GM23338 (cell line): ENCODE results near the gene MINK1. TPM values are rescaled to one million over a fixed set of nuclear protein-coding genes. Genes with fewer than 3 reads are reported as not detected.

Experiments
- ATAC-seq: fragments of 200-7000 bp; cut with Tn5 transposase; 3 replicates; pipeline ENCODE4 v1.9.1; 2020
- DNase-seq: peaks from one replicate; pipeline ENCODE4 v3.0.0-alpha.2; 2015; ENCODE audit warnings: low spot score
- H2AFZ ChIP-seq: fragments of 200-600 bp; sonication (generic); 2 replicates; pipeline ENCODE4 v1.8.0; 2016; ENCODE audit warnings: antibody characterized with exemption, mild to moderate bottlenecking, moderate library complexity
- H3F3A ChIP-seq: fragments of 200-600 bp; sonication (generic); replicated peaks from 2 replicates; pipeline ENCODE4 v1.8.0; 2017; ENCODE audit warnings: antibody characterized with exemption, mixed run types, low read depth
- H3K27ac ChIP-seq: fragments of 200-600 bp; sonication (generic); 2 replicates; pipeline ENCODE4 v1.6.1; 2016; ENCODE audit warnings: low read depth
- H3K27me3 ChIP-seq: fragments of 200-600 bp; sonication (generic); 2 replicates; pipeline ENCODE4 v1.8.0; 2016; ENCODE audit warnings: mild to moderate bottlenecking, mixed run types, moderate library complexity; ENCODE audit not compliant: insufficient read depth
- H3K36me3 ChIP-seq: fragments of 200-600 bp; sonication (generic); 2 replicates; pipeline ENCODE4 v1.8.0; 2016; ENCODE audit warnings: mild to moderate bottlenecking; ENCODE audit not compliant: insufficient read depth
- H3K4me1 ChIP-seq: fragments of 200-600 bp; sonication (generic); 2 replicates; pipeline ENCODE4 v1.8.0; 2016; ENCODE audit warnings: mild to moderate bottlenecking, moderate library complexity; ENCODE audit not compliant: insufficient read depth
- H3K4me2 ChIP-seq: fragments of 200-600 bp; sonication (generic); 2 replicates; pipeline ENCODE4 v1.7.1; 2017; ENCODE audit warnings: mixed run types
- H3K4me3 ChIP-seq: fragments of 200-600 bp; sonication (generic); 2 replicates; pipeline ENCODE4 v1.6.1; 2016; ENCODE audit warnings: mixed run types
- H3K79me2 ChIP-seq: fragments of 200-600 bp; sonication (generic); replicated peaks from 2 replicates; pipeline ENCODE4 v1.8.0; 2017; ENCODE audit warnings: mild to moderate bottlenecking; ENCODE audit not compliant: insufficient read depth
- H3K9me2 ChIP-seq: fragments of 200-600 bp; sonication (generic); 2 replicates; pipeline ENCODE4 v1.8.0; 2017; ENCODE audit not compliant: insufficient read depth
- H4K20me1 ChIP-seq: fragments of 200-600 bp; sonication (generic); replicated peaks from 2 replicates; pipeline ENCODE4 v1.8.0; 2017; ENCODE audit warnings: mild to moderate bottlenecking; ENCODE audit not compliant: insufficient read depth
- H3K27ac Mint-ChIP-seq: 2 replicates; pipeline ENCODE4 v1.8.0; 2020; ENCODE audit warnings: inconsistent platforms, mild to moderate bottlenecking, moderate library complexity, mixed read lengths
- H3K27me3 Mint-ChIP-seq: 3 replicates; pipeline ENCODE4 v1.8.0; 2022; ENCODE audit warnings: low read depth, mild to moderate bottlenecking, moderate library complexity, mixed read lengths, inconsistent platforms; ENCODE audit not compliant: insufficient read depth, poor library complexity
- H3K36me3 Mint-ChIP-seq: 3 replicates; pipeline ENCODE4 v1.8.0; 2021; ENCODE audit warnings: low read depth, mild to moderate bottlenecking, inconsistent platforms, moderate library complexity, mixed read lengths
- H3K4me1 Mint-ChIP-seq: 3 replicates; pipeline ENCODE4 v1.8.0; 2020; ENCODE audit warnings: mild to moderate bottlenecking, inconsistent platforms, mixed read lengths
- H3K4me3 Mint-ChIP-seq: 3 replicates; pipeline ENCODE4 v1.8.0; 2021; ENCODE audit warnings: moderate library complexity, mild to moderate bottlenecking, inconsistent platforms, mixed read lengths
- H3K9me3 Mint-ChIP-seq: 3 replicates; pipeline ENCODE4 v1.8.0; 2020; ENCODE audit warnings: moderate library complexity, mild to moderate bottlenecking, inconsistent platforms, mixed read lengths
- EZH2 ChIP-seq: fragments of 200-600 bp; sonication (generic); IDR thresholded peaks from one replicate; pipeline ENCODE4 v1.8.0; 2017; ENCODE audit warnings: antibody characterized with exemption, mild to moderate bottlenecking, low read depth; ENCODE audit not compliant: unreplicated experiment
- EZH2phosphoT487 ChIP-seq: fragments of 200-600 bp; sonication (generic); IDR thresholded peaks from one replicate; pipeline ENCODE4 v1.8.1; 2018; ENCODE audit warnings: antibody characterized with exemption; ENCODE audit not compliant: unreplicated experiment
- JUNB ChIP-seq: IDR thresholded peaks from one replicate; pipeline ENCODE4 v1.6.1; 2016; ENCODE audit warnings: antibody characterized with exemption; ENCODE audit not compliant: unreplicated experiment
- STAT1 ChIP-seq: IDR thresholded peaks from one replicate; pipeline ENCODE4 v1.6.1; 2016; ENCODE audit warnings: antibody characterized with exemption; ENCODE audit not compliant: unreplicated experiment
- ZNF114 ChIP-seq: fragments of 250-450 bp; sonication (Bioruptor Pico); IDR thresholded peaks from 2 replicates; pipeline ENCODE4 v1.5.0; 2020; ENCODE audit warnings: mild to moderate bottlenecking, moderate library complexity
- ZNF331 ChIP-seq: fragments of 250-450 bp; sonication (Bioruptor Pico); IDR thresholded peaks from 2 replicates; pipeline ENCODE4 v1.5.0; 2020; ENCODE audit warnings: low read depth, mild to moderate bottlenecking, moderate library complexity
- polyA plus RNA-seq: library from polyadenylated mRNA; unstranded; fragments of >200 nt; fragmentation: Nextera tagmentation; extraction: Ambion mirVana; gene quantifications from 2 replicates; pipeline ENCODE4 v1.2.1, GENCODE V29; 2016
- total RNA-seq: library from RNA; depleted of rRNA; stranded (reverse); fragments of >200 nt; shearing (Covaris generic); gene quantifications from 2 replicates; pipeline ENCODE4 v1.2.3, GENCODE V29; 2014
- TF ChIP-seq, protein P1 (sequence below): fragments of 250-450 bp; sonication (Bioruptor Pico); IDR thresholded peaks from 2 replicates; pipeline ENCODE4 v1.5.0; 2020; ENCODE audit warnings: mild to moderate bottlenecking, moderate library complexity
- TF ChIP-seq, protein P2 (sequence below), 2 experiments: fragments of 200-600 bp in 1 of 2; sonication (generic) in 1 of 2; conservative IDR thresholded peaks; 2 replicates each; pipeline versions ENCODE4 v1.5.1 to v1.6.1; 2016 to 2017; ENCODE audit warnings: antibody characterized with exemption in 2 of 2, low read depth in 2 of 2, mild to moderate bottlenecking in 2 of 2, moderate library complexity in 1 of 2
- TF ChIP-seq, protein P3 (sequence below): IDR thresholded peaks from 2 replicates; pipeline ENCODE4 v1.6.1; 2016; ENCODE audit warnings: antibody characterized with exemption

The MINK1 gene
- total and polyA plus RNA-seq, 2 experiments from 2014 or later = 17.3 to 54.9 TPM

DNA sequence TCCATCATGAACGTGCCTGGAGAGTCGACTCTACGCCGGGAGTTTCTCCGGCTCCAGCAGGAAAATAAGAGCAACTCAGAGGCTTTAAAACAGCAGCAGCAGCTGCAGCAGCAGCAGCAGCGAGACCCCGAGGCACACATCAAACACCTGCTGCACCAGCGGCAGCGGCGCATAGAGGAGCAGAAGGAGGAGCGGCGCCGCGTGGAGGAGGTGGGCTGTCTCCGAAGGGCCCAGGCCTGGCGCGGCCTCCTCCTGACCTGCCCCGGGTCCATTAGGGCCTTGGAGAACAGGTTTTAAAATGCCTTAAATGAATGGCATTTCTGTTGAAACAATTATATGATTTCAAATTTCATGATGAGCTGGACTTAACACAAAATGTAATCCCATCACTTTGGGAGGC lies 54.4 kb downstream of the MINK1 start:
- no peak overlapping the region for H3K27ac Mint-ChIP-seq
- no peak overlapping the region for H3K4me2 ChIP-seq
- H3K36me3 Mint-ChIP-seq = peaks cover 44% of the 10 kb centered on the region
- H3K4me1 ChIP-seq = no peaks in the 10 kb centered on the region; the same call in 1 of the 2 replicates
- TF ChIP-seq EZH2phosphoT487 (no peak), ZNF114 (CRISPR knock-in tag) (no peak), JUNB (no peak), ZNF331 (CRISPR knock-in tag) (no peak), EZH2 (no peak), STAT1 (no peak)
- TF ChIP-seq, protein P1, sequence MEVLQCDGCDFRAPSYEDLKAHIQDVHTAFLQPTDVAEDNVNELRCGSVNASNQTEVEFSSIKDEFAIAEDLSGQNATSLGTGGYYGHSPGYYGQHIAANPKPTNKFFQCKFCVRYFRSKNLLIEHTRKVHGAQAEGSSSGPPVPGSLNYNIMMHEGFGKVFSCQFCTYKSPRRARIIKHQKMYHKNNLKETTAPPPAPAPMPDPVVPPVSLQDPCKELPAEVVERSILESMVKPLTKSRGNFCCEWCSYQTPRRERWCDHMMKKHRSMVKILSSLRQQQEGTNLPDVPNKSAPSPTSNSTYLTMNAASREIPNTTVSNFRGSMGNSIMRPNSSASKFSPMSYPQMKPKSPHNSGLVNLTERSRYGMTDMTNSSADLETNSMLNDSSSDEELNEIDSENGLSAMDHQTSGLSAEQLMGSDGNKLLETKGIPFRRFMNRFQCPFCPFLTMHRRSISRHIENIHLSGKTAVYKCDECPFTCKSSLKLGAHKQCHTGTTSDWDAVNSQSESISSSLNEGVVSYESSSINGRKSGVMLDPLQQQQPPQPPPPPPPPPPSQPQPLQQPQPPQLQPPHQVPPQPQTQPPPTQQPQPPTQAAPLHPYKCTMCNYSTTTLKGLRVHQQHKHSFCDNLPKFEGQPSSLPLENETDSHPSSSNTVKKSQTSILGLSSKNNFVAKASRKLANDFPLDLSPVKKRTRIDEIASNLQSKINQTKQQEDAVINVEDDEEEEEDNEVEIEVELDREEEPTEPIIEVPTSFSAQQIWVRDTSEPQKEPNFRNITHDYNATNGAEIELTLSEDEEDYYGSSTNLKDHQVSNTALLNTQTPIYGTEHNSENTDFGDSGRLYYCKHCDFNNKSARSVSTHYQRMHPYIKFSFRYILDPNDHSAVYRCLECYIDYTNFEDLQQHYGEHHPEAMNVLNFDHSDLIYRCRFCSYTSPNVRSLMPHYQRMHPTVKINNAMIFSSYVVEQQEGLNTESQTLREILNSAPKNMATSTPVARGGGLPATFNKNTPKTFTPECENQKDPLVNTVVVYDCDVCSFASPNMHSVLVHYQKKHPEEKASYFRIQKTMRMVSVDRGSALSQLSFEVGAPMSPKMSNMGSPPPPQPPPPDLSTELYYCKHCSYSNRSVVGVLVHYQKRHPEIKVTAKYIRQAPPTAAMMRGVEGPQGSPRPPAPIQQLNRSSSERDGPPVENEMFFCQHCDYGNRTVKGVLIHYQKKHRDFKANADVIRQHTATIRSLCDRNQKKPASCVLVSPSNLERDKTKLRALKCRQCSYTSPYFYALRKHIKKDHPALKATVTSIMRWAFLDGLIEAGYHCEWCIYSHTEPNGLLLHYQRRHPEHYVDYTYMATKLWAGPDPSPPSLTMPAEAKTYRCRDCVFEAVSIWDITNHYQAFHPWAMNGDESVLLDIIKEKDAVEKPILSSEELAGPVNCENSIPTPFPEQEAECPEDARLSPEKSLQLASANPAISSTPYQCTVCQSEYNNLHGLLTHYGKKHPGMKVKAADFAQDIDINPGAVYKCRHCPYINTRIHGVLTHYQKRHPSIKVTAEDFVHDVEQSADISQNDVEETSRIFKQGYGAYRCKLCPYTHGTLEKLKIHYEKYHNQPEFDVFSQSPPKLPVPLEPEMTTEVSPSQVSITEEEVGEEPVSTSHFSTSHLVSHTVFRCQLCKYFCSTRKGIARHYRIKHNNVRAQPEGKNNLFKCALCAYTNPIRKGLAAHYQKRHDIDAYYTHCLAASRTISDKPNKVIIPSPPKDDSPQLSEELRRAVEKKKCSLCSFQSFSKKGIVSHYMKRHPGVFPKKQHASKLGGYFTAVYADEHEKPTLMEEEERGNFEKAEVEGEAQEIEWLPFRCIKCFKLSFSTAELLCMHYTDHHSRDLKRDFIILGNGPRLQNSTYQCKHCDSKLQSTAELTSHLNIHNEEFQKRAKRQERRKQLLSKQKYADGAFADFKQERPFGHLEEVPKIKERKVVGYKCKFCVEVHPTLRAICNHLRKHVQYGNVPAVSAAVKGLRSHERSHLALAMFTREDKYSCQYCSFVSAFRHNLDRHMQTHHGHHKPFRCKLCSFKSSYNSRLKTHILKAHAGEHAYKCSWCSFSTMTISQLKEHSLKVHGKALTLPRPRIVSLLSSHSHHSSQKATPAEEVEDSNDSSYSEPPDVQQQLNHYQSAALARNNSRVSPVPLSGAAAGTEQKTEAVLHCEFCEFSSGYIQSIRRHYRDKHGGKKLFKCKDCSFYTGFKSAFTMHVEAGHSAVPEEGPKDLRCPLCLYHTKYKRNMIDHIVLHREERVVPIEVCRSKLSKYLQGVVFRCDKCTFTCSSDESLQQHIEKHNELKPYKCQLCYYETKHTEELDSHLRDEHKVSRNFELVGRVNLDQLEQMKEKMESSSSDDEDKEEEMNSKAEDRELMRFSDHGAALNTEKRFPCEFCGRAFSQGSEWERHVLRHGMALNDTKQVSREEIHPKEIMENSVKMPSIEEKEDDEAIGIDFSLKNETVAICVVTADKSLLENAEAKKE = no peak
- TF ChIP-seq, protein P2, sequence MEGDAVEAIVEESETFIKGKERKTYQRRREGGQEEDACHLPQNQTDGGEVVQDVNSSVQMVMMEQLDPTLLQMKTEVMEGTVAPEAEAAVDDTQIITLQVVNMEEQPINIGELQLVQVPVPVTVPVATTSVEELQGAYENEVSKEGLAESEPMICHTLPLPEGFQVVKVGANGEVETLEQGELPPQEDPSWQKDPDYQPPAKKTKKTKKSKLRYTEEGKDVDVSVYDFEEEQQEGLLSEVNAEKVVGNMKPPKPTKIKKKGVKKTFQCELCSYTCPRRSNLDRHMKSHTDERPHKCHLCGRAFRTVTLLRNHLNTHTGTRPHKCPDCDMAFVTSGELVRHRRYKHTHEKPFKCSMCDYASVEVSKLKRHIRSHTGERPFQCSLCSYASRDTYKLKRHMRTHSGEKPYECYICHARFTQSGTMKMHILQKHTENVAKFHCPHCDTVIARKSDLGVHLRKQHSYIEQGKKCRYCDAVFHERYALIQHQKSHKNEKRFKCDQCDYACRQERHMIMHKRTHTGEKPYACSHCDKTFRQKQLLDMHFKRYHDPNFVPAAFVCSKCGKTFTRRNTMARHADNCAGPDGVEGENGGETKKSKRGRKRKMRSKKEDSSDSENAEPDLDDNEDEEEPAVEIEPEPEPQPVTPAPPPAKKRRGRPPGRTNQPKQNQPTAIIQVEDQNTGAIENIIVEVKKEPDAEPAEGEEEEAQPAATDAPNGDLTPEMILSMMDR (conservative IDR thresholded peaks at IDR 0.05; ENCODE audit: low read depth in 2 of 2) = no peak
- TF ChIP-seq, protein P3, sequence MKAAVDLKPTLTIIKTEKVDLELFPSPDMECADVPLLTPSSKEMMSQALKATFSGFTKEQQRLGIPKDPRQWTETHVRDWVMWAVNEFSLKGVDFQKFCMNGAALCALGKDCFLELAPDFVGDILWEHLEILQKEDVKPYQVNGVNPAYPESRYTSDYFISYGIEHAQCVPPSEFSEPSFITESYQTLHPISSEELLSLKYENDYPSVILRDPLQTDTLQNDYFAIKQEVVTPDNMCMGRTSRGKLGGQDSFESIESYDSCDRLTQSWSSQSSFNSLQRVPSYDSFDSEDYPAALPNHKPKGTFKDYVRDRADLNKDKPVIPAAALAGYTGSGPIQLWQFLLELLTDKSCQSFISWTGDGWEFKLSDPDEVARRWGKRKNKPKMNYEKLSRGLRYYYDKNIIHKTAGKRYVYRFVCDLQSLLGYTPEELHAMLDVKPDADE = no peak
- H3F3A ChIP-seq = peaks cover 7% of the 10 kb centered on the region; the same call in 1 of the 2 replicates
- peaks cover 5% of the 10 kb centered on the region; the same call in 1 of the 3 replicates for H3K4me1 Mint-ChIP-seq
- no peaks in the 10 kb centered on the region for H3K79me2 ChIP-seq
- ATAC-seq (no peak), DNase-seq (no peak)
- H3K27me3 ChIP-seq = no peaks in the 10 kb centered on the region
- peaks cover 23% of the 10 kb centered on the region for H3K27me3 Mint-ChIP-seq
- H4K20me1 ChIP-seq = 0 out of 2 replicates have a peak, but pooled peaks cover 6% of the 10 kb centered on the region
- no peak overlapping the region for H2AFZ ChIP-seq
- no peaks in the 10 kb centered on the region for H3K36me3 ChIP-seq
- H3K27ac ChIP-seq = no peak overlapping the region
- no peak overlapping the region for H3K4me3 ChIP-seq
- no peaks in the 10 kb centered on the region for H3K9me3 Mint-ChIP-seq
- no peak overlapping the region for H3K4me3 Mint-ChIP-seq
- H3K9me2 ChIP-seq = no peaks in the 10 kb centered on the region
